HFF-Myc (cell line): Measurements from ENCODE around the gene NEDD4L.

ENCODE experiments used
- DNase-seq: peaks from one replicate; pipeline ENCODE4 v3.0.0-alpha.2; 2011; ENCODE audit warnings: low read depth; ENCODE audit errors: extremely low read depth
- H3K4me3 ChIP-seq: replicated peaks from 2 replicates; pipeline ENCODE4 v1.5.1; 2011; ENCODE audit warnings: low read depth, mild to moderate bottlenecking, control low read depth, low read length
- CTCF ChIP-seq: IDR thresholded peaks from 2 replicates; pipeline ENCODE4 v1.5.1; 2012; ENCODE audit warnings: mild to moderate bottlenecking, low read depth, low read length, control low read depth; ENCODE audit errors: missing control alignments

The NEDD4L gene

GRCh38 chr18:58156516-58156915, 112.5 kb downstream of the NEDD4L start:
- no peak overlapping the region for H3K4me3 ChIP-seq
- no peak for TF ChIP-seq CTCF
- no peak for DNase-seq

GRCh38 chr18:58157237-58157636, 113.2 kb downstream of the NEDD4L start:
- no peak for TF ChIP-seq CTCF
- DNase-seq: no peak
- no peak overlapping the region for H3K4me3 ChIP-seq

GRCh38 chr18:58158008-58158407, 114.0 kb downstream of the NEDD4L start:
- DNase-seq: no peak
- no peak for TF ChIP-seq CTCF
- no peak overlapping the region for H3K4me3 ChIP-seq

GRCh38 chr18:58158459-58158858, 114.4 kb downstream of the NEDD4L start:
- TF ChIP-seq CTCF: no peak
- H3K4me3 ChIP-seq: no peak overlapping the region
- DNase-seq: no peak

GRCh38 chr18:58161659-58162058, 117.6 kb downstream of the NEDD4L start:
- DNase-seq: no peak
- H3K4me3 ChIP-seq: no peak overlapping the region
- TF ChIP-seq CTCF: no peak

GRCh38 chr18:58162127-58162526, 118.1 kb downstream of the NEDD4L start:
- no peak overlapping the region for H3K4me3 ChIP-seq
- no peak for DNase-seq
- no peak for TF ChIP-seq CTCF

GRCh38 chr18:58163004-58163590, 119.1 kb downstream of the NEDD4L start:
- H3K4me3 ChIP-seq: no peak overlapping the region
- TF ChIP-seq CTCF: no peak
- no peak for DNase-seq
